ENCODE measurements around the gene ACBD4. TPM values are rescaled to one million over a fixed set of nuclear protein-coding genes. Genes with fewer than 3 reads are reported as not detected.

The ACBD4 gene
- total RNA-seq, 2 experiments from 2014 or later = 24.8 to 26.3 TPM

GRCh38 chr17:45162025-45162687 lies 26.7 kb downstream of the ACBD4 start:
- CTCF ChIA-PET = interaction anchor here (3.7 to 6.8 kb wide), 3 partner anchors 12 to 36 kb away, joined by 16 to 108 read pairs (median 68); partner anchors contain the start of genes ACBD4 and HEXIM1
- no peaks in the 10 kb centered on the region for H3K27me3 ChIP-seq (ENCODE audit: control insufficient read depth in 1 of 2, insufficient read depth in 2 of 2, low read length in 2 of 2)
- H3K9me3 ChIP-seq (ENCODE audit: control insufficient read depth in 1 of 2, insufficient read depth in 1 of 2, low read length in 2 of 2) = no peaks in the 10 kb centered on the region
- peaks cover 27% of the 10 kb centered on the region for H3K36me3 Mint-ChIP-seq (ENCODE audit: low read depth)
- ATAC-seq (ENCODE audit: poor library complexity) (no peak), DNase-seq (peak in 1 of 14 experiments; percentile 41)
- H3K4me1 Mint-ChIP-seq (ENCODE audit: low read depth) = peaks cover 35% of the 10 kb centered on the region
- POLR2A ChIA-PET = interaction anchor here (0.6 to 5.6 kb wide), 21 partner anchors 9 to 1039 kb away, joined by 3 to 630 read pairs (median 11); partner anchors contain the start of genes ACBD4, FMNL1, HDAC5 and HEXIM1
- no peak for TF ChIP-seq CTCF (IDR thresholded peaks at IDR 0.05)
- intact Hi-C loops (cut with DNase I, micrococcal nuclease) = loop anchor here in 1 of 2 experiments (5.0 kb wide), 3 partner anchors 35 to 155 kb away; partner anchors contain the start of genes MAP3K14 and NMT1
- H3K36me3 ChIP-seq (ENCODE audit: insufficient read depth, low read length) = no peaks in the 10 kb centered on the region
- peak overlapping the region; percentile 94 for H3K27ac Mint-ChIP-seq
- H3K27me3 Mint-ChIP-seq = no peaks in the 10 kb centered on the region
- H3K4me3 ChIP-seq (ENCODE audit: low read length) = peak overlapping the region; percentile 97
- H3K9me3 Mint-ChIP-seq = no peaks in the 10 kb centered on the region
- H3K4me1 ChIP-seq (ENCODE audit: insufficient read depth, low read length) = peaks cover 26% of the 10 kb centered on the region
- H3K4me3 Mint-ChIP-seq = peak overlapping the region; percentile 93
- H3K27ac ChIP-seq (ENCODE audit: low read depth in 1 of 2, low read length in 2 of 2) = no peak overlapping the region

- intact Hi-C loops (cut with DNase I, micrococcal nuclease) = loop anchor here in 1 of 2 experiments (5.0 kb wide), 3 partner anchors 32 to 152 kb away; partner anchors contain the start of genes MAP3K14 and NMT1
- H3K36me3 ChIP-seq (ENCODE audit: insufficient read depth, low read length) = no peaks in the 10 kb centered on the region
- H3K27ac ChIP-seq (ENCODE audit: low read depth in 1 of 2, low read length in 2 of 2) = no peak overlapping the region
- Mint-ChIP-seq H3K4me1 (ENCODE audit: low read depth) (peaks cover 17% of the 10 kb centered on the region), H3K9me3 (no peaks in the 10 kb centered on the region), H3K27ac (no peak overlapping the region), H3K4me3 (no peak overlapping the region), H3K36me3 (ENCODE audit: low read depth) (peaks cover 14% of the 10 kb centered on the region), H3K27me3 (no peaks in the 10 kb centered on the region)
- no peak overlapping the region for H3K4me3 ChIP-seq (ENCODE audit: low read length)
- ChIA-PET CTCF (interaction anchor here (1.2 to 6.8 kb wide), 3 partner anchors 14 to 33 kb away, joined by 3 to 108 read pairs (median 68); partner anchors contain the start of genes ACBD4 and HEXIM1), POLR2A (interaction anchor here (1.8 to 4.7 kb wide), 2 partner anchors 7 to 15 kb away, joined by 6 to 87 read pairs; no protein-coding TSS in a partner anchor)
- no peak for TF ChIP-seq CTCF (IDR thresholded peaks at IDR 0.05)
- H3K27me3 ChIP-seq (ENCODE audit: control insufficient read depth in 1 of 2, insufficient read depth in 2 of 2, low read length in 2 of 2) = no peaks in the 10 kb centered on the region
- H3K9me3 ChIP-seq (ENCODE audit: control insufficient read depth in 1 of 2, insufficient read depth in 1 of 2, low read length in 2 of 2) = no peaks in the 10 kb centered on the region
- ATAC-seq (ENCODE audit: poor library complexity) = no peak
- peaks cover 14% of the 10 kb centered on the region for H3K4me1 ChIP-seq (ENCODE audit: insufficient read depth, low read length)
- DNase-seq = no peak
Measured at GRCh38 chr17:45164734-45165269, 29.3 kb downstream of the ACBD4 start.

- H3K4me1 Mint-ChIP-seq (ENCODE audit: low read depth) = peaks cover 26% of the 10 kb centered on the region
- no peaks in the 10 kb centered on the region for H3K9me3 Mint-ChIP-seq
- ChIA-PET POLR2A (interaction anchor here (4.7 to 5.9 kb wide), 2 partner anchors 7 to 20 kb away, joined by 87 to 122 read pairs; partner anchors contain the start of genes HEXIM1 and HEXIM2), CTCF (no interaction called here)
- Histone ChIP-seq H3K27ac (ENCODE audit: low read depth in 1 of 2, low read length in 2 of 2) (no peak overlapping the region), H3K9me3 (ENCODE audit: control insufficient read depth in 1 of 2, insufficient read depth in 1 of 2, low read length in 2 of 2) (no peaks in the 10 kb centered on the region), H3K4me3 (ENCODE audit: low read length) (no peak overlapping the region), H3K4me1 (ENCODE audit: insufficient read depth, low read length) (peaks cover 23% of the 10 kb centered on the region), H3K27me3 (ENCODE audit: control insufficient read depth in 1 of 2, insufficient read depth in 2 of 2, low read length in 2 of 2) (no peaks in the 10 kb centered on the region), H3K36me3 (ENCODE audit: insufficient read depth, low read length) (no peaks in the 10 kb centered on the region)
- H3K4me3 Mint-ChIP-seq = no peak overlapping the region
- H3K36me3 Mint-ChIP-seq (ENCODE audit: low read depth) = no peaks in the 10 kb centered on the region
- intact Hi-C loops (cut with DNase I, micrococcal nuclease) = no loop called here
- DNase-seq = no peak
- H3K27ac Mint-ChIP-seq = no peak overlapping the region
- H3K27me3 Mint-ChIP-seq = no peaks in the 10 kb centered on the region
- no peak for ATAC-seq (ENCODE audit: poor library complexity)
- TF ChIP-seq CTCF (IDR thresholded peaks at IDR 0.05) = no peak
Measured at GRCh38 chr17:45168991-45169752, 33.7 kb downstream of the ACBD4 start.

Data from CD4-positive, alpha-beta T cell (primary cell).